Nephron progenitor cell (in vitro differentiated cells): ENCODE measurements around the gene ZNF45.
"Not testable (repeated sequence)": the region's sequence is repeated elsewhere in the genome, so short reads cannot be mapped to it uniquely, and the experiment has no call there.

Experiments
- DNase-seq: peaks from one replicate; pipeline ENCODE4 v3.0.0; 2021
- H3K27ac Mint-ChIP-seq: 2 replicates; pipeline ENCODE4 v1.8.0; 2021; ENCODE audit warnings: mild to moderate bottlenecking, moderate library complexity, mixed read lengths
- H3K27me3 Mint-ChIP-seq: 2 replicates; pipeline ENCODE4 v1.8.0; 2021; ENCODE audit warnings: mild to moderate bottlenecking, low read depth, mixed read lengths; ENCODE audit not compliant: poor library complexity
- H3K36me3 Mint-ChIP-seq: 2 replicates; pipeline ENCODE4 v1.8.0; 2021; ENCODE audit warnings: low read depth, mixed read lengths
- H3K4me1 Mint-ChIP-seq: 2 replicates; pipeline ENCODE4 v1.8.0; 2021; ENCODE audit warnings: mixed read lengths
- H3K4me3 Mint-ChIP-seq: 2 replicates; pipeline ENCODE4 v1.8.0; 2021; ENCODE audit warnings: mild to moderate bottlenecking, moderate library complexity, mixed read lengths
- H3K9me3 Mint-ChIP-seq: 2 replicates; pipeline ENCODE4 v1.8.0; 2021; ENCODE audit warnings: mild to moderate bottlenecking, moderate library complexity, mixed read lengths
- CTCF ChIP-seq: fragments of 200-600 bp; sonication (generic); IDR thresholded peaks from 2 replicates; pipeline ENCODE4 v1.5.0; 2021; ENCODE audit warnings: antibody characterized with exemption

Gene ZNF45

GRCh38 chr19:43966079-43966694, 31.1 kb upstream of the ZNF45 start:
- H3K27ac Mint-ChIP-seq = no peak overlapping the region
- H3K27me3 Mint-ChIP-seq = peaks cover 3% of the 10 kb centered on the region
- no peak for DNase-seq
- H3K4me1 Mint-ChIP-seq = no peaks in the 10 kb centered on the region
- H3K9me3 Mint-ChIP-seq = peaks cover 99% of the 10 kb centered on the region
- H3K36me3 Mint-ChIP-seq = peaks cover 100% of the 10 kb centered on the region
- no peak for TF ChIP-seq CTCF
- H3K4me3 Mint-ChIP-seq = no peak overlapping the region

GRCh38 chr19:43960411-43960810, 25.3 kb upstream of the ZNF45 start:
- Mint-ChIP-seq H3K27ac (no peak overlapping the region), H3K36me3 (peaks cover 96% of the 10 kb centered on the region), H3K9me3 (peaks cover 98% of the 10 kb centered on the region), H3K27me3 (peaks cover 4% of the 10 kb centered on the region), H3K4me3 (no peak overlapping the region), H3K4me1 (no peaks in the 10 kb centered on the region)
- TF ChIP-seq CTCF = no peak
- DNase-seq = no peak

- H3K4me1 Mint-ChIP-seq = no peaks in the 10 kb centered on the region
- TF ChIP-seq CTCF = no peak
- no peak overlapping the region for H3K27ac Mint-ChIP-seq
- peaks cover 96% of the 10 kb centered on the region for H3K36me3 Mint-ChIP-seq
- no peak overlapping the region for H3K4me3 Mint-ChIP-seq
- DNase-seq = no peak
- peaks cover 4% of the 10 kb centered on the region for H3K27me3 Mint-ChIP-seq
- peaks cover 99% of the 10 kb centered on the region for H3K9me3 Mint-ChIP-seq
These were observed 22.8 kb upstream of the ZNF45 start for GRCh38 chr19:43957891-43958290.

- Mint-ChIP-seq H3K9me3 (peaks cover 98% of the 10 kb centered on the region), H3K36me3 (peaks cover 95% of the 10 kb centered on the region), H3K27me3 (peaks cover 6% of the 10 kb centered on the region), H3K27ac (no peak overlapping the region), H3K4me1 (no peaks in the 10 kb centered on the region), H3K4me3 (no peak overlapping the region)
- TF ChIP-seq CTCF = no peak
- DNase-seq = no peak
These were observed 21.7 kb upstream of the ZNF45 start for GRCh38 chr19:43956827-43957226.

- Mint-ChIP-seq H3K27me3 (peaks cover 47% of the 10 kb centered on the region), H3K4me1 (peaks cover 5% of the 10 kb centered on the region), H3K36me3 (peaks cover 58% of the 10 kb centered on the region), H3K9me3 (peaks cover 96% of the 10 kb centered on the region), H3K27ac (peak within 1 kb of the TSS; percentile 88), H3K4me3 (peak within 1 kb of the TSS; percentile 99)
- TF ChIP-seq CTCF = peak; percentile 46
- peak; percentile 82 for DNase-seq
These were observed 16.0 kb upstream of the ZNF45 start, which contains the start of gene ZNF221 for GRCh38 chr19:43950834-43951645. TSS of gene ZNF221 (plus strand) at chr19:43951228. CDS start at chr19:43962727, 11,499 bp downstream.

- H3K9me3 Mint-ChIP-seq = peaks cover 94% of the 10 kb centered on the region
- peaks cover 46% of the 10 kb centered on the region for H3K36me3 Mint-ChIP-seq
- not testable (repeated sequence) for H3K27ac Mint-ChIP-seq, H3K4me1 Mint-ChIP-seq, DNase-seq
- peak overlapping the region; percentile 58 for H3K4me3 Mint-ChIP-seq
- H3K27me3 Mint-ChIP-seq = peaks cover 59% of the 10 kb centered on the region
These were observed 14.7 kb upstream of the ZNF45 start for GRCh38 chr19:43949803-43950202.

- H3K4me3 Mint-ChIP-seq, DNase-seq, H3K4me1 Mint-ChIP-seq, H3K27ac Mint-ChIP-seq: not testable (repeated sequence)
- Mint-ChIP-seq H3K36me3 (peaks cover 22% of the 10 kb centered on the region), H3K27me3 (peaks cover 71% of the 10 kb centered on the region), H3K9me3 (peaks cover 70% of the 10 kb centered on the region)
These were observed 12.3 kb upstream of the ZNF45 start for GRCh38 chr19:43947412-43947811.
